HepG2 (cell line): ENCODE data around the gene VSIG2.

ENCODE experiments used
- CTCF ChIP-seq: sonication (generic); formaldehyde crosslinking; IDR thresholded peaks from 2 replicates; pipeline ENCODE4 v1.5.0; 2020; ENCODE audit warnings: mild to moderate bottlenecking, missing genetic modification reagents, moderate library complexity
- FOXJ3 ChIP-seq: sonication (generic); formaldehyde crosslinking; IDR thresholded peaks from 2 replicates; pipeline ENCODE4 v1.4.0; 2020; ENCODE audit warnings: missing genetic modification reagents, mild to moderate bottlenecking, borderline replicate concordance
- MXD1 ChIP-seq: sonication (generic); formaldehyde crosslinking; IDR thresholded peaks from 2 replicates; pipeline ENCODE4 v1.4.0; 2020; ENCODE audit warnings: mild to moderate bottlenecking, missing genetic modification reagents
- POLR2A ChIP-seq, 2 experiments: IDR thresholded peaks; 2 replicates each; pipeline ENCODE4 v1.6.1; 2011; ENCODE audit warnings: low read depth in 2 of 2, low read length in 2 of 2, mild to moderate bottlenecking in 1 of 2, moderate library complexity in 1 of 2; ENCODE audit not compliant: insufficient read depth in 1 of 2
- POLR2AphosphoS5 ChIP-seq: IDR thresholded peaks from 2 replicates; pipeline ENCODE4 v1.6.1; 2012; ENCODE audit warnings: low read depth, low read length
- SNAPC4 ChIP-seq: sonication (generic); formaldehyde crosslinking; IDR thresholded peaks from 2 replicates; pipeline ENCODE4 v1.4.0; 2020; ENCODE audit warnings: mild to moderate bottlenecking, missing genetic modification reagents
- THAP8 ChIP-seq: sonication (generic); formaldehyde crosslinking; IDR thresholded peaks from 2 replicates; pipeline ENCODE4 v1.5.1; 2020; ENCODE audit warnings: missing genetic modification reagents, mild to moderate bottlenecking, borderline replicate concordance

- TF ChIP-seq POLR2A (IDR thresholded peaks at IDR 0.05; ENCODE audit: insufficient read depth in 1 of 2, low read depth in 2 of 2, low read length in 2 of 2), result no peak
- no peak for TF ChIP-seq MXD1 (CRISPR knock-in tag)
- no peak for TF ChIP-seq SNAPC4
- TF ChIP-seq CTCF (CRISPR knock-in tag), result no peak
- TF ChIP-seq THAP8 (CRISPR knock-in tag), result no peak
- TF ChIP-seq POLR2AphosphoS5, result no peak
- no peak for TF ChIP-seq FOXJ3 (CRISPR knock-in tag)
Measured at GRCh38 chr11:124736736-124737135, 15.3 kb downstream of the VSIG2 start.
